GM12872 (cell line): ENCODE data around the gene MEDAG.

Experiments
- TF ChIP-seq, protein P1 (sequence below): IDR thresholded peaks from 3 replicates; pipeline ENCODE4 v1.5.1; 2011; ENCODE audit warnings: low read depth, mild to moderate bottlenecking, low read length, moderate library complexity; ENCODE audit not compliant: insufficient read depth

MEDAG gene

GRCh38 chr13:30882996-30883766, 22.9 kb upstream of the MEDAG start:
- TF ChIP-seq, protein P1, sequence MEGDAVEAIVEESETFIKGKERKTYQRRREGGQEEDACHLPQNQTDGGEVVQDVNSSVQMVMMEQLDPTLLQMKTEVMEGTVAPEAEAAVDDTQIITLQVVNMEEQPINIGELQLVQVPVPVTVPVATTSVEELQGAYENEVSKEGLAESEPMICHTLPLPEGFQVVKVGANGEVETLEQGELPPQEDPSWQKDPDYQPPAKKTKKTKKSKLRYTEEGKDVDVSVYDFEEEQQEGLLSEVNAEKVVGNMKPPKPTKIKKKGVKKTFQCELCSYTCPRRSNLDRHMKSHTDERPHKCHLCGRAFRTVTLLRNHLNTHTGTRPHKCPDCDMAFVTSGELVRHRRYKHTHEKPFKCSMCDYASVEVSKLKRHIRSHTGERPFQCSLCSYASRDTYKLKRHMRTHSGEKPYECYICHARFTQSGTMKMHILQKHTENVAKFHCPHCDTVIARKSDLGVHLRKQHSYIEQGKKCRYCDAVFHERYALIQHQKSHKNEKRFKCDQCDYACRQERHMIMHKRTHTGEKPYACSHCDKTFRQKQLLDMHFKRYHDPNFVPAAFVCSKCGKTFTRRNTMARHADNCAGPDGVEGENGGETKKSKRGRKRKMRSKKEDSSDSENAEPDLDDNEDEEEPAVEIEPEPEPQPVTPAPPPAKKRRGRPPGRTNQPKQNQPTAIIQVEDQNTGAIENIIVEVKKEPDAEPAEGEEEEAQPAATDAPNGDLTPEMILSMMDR: no peak

- TF ChIP-seq, protein P1: no peak
Observed at GRCh38 chr13:30884543-30884942, 21.5 kb upstream of the MEDAG start.

DNA sequence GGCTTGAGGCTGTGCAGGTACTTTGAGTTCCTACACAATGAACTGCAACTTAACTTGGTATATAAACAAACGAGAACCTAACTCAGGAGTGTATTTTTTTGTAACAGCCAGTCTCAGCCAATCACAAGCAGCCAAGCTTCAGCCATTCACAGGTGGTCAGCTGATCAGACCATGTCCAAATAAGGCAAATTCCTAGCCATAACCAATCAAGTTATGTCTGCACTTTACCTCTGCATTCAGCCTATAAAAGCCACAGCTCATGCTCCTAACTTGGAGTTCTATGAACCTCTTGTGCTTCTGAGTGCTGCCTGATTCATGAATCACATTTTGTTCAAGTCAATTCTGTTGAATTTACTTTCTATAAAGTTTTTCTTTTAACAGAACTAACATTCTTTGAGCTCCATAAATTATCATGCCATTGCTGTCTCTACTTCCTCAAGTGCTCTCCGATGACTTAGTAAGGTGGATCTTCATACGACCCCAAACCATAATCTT, 16.8 kb upstream of the MEDAG start:
- TF ChIP-seq, protein P1: no peak

- TF ChIP-seq, protein P1: peak; percentile 65
Observed at GRCh38 chr13:30892966-30893365, 13.1 kb upstream of the MEDAG start.

GRCh38 chr13:30895773-30896172, 10.3 kb upstream of the MEDAG start:
- TF ChIP-seq, protein P1: no peak

DNA sequence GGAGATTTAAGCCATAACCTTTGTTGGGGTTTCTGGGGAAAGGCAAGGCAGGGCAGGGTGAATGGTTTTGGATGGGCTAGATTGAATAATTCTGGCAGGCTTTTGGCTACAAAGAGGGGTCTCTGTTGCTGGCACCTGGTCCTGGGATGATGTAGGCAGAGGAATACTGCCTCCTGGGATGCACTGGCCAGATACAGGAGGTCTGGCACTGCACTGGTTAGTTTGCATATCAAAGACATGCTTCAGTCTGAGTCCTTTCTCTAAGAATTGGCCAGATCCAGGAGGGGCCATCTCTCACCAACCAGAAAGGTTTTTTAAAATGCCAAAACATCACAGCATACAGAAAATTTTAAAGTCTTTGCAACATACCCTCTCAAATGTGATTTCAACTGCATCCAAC, 8.0 kb upstream of the MEDAG start:
- TF ChIP-seq, protein P1: no peak

- TF ChIP-seq, protein P1: no peak
Observed at GRCh38 chr13:30898678-30899241, 7.3 kb upstream of the MEDAG start.
